GM18502 (cell line): Measurements from ENCODE around the gene RBFOX2.
"Not testable (repeated sequence)": the region's sequence is repeated elsewhere in the genome, so short reads cannot be mapped to it uniquely, and the experiment has no call there.

ENCODE experiments used
- ATAC-seq: cut with Tn5 transposase; IDR thresholded peaks from one replicate; pipeline ENCODE4 v1.9.1; 2021; ENCODE audit warnings: mild to moderate bottlenecking; ENCODE audit not compliant: unreplicated experiment, poor library complexity

RBFOX2 gene

GRCh38 chr22:35841907-35842518, 186.6 kb downstream of the RBFOX2 start:
- ATAC-seq = no peak

- no peak for ATAC-seq
These were observed 188.3 kb downstream of the RBFOX2 start for GRCh38 chr22:35840302-35840739.

GRCh38 chr22:35839841-35840301, 188.8 kb downstream of the RBFOX2 start:
- no peak for ATAC-seq

- ATAC-seq = no peak
These were observed 189.6 kb downstream of the RBFOX2 start for GRCh38 chr22:35838855-35839576.

- ATAC-seq = no peak
These were observed 191.4 kb downstream of the RBFOX2 start for GRCh38 chr22:35837101-35837727.

GRCh38 chr22:35835998-35836691, 192.5 kb downstream of the RBFOX2 start:
- ATAC-seq = no peak

GRCh38 chr22:35835267-35835997, 193.2 kb downstream of the RBFOX2 start:
- no peak for ATAC-seq

- ATAC-seq = no peak
These were observed 194.6 kb downstream of the RBFOX2 start for GRCh38 chr22:35834061-35834460.

- no peak for ATAC-seq
These were observed 198.3 kb downstream of the RBFOX2 start for GRCh38 chr22:35830305-35830704.

- no peak for ATAC-seq
These were observed 204.4 kb downstream of the RBFOX2 start for GRCh38 chr22:35824256-35824655.

GRCh38 chr22:35821654-35822053, 207.0 kb downstream of the RBFOX2 start:
- no peak for ATAC-seq

- no peak for ATAC-seq
These were observed 209.2 kb downstream of the RBFOX2 start for GRCh38 chr22:35819421-35819820.

- ATAC-seq = no peak
These were observed 209.7 kb downstream of the RBFOX2 start for GRCh38 chr22:35818897-35819296.

GRCh38 chr22:35812600-35812999, 216.0 kb downstream of the RBFOX2 start:
- no peak for ATAC-seq

GRCh38 chr22:35811670-35812069, 217.0 kb downstream of the RBFOX2 start:
- ATAC-seq = no peak

- no peak for ATAC-seq
These were observed 218.8 kb downstream of the RBFOX2 start for GRCh38 chr22:35809816-35810215.

GRCh38 chr22:35808377-35808776, 220.2 kb downstream of the RBFOX2 start:
- no peak for ATAC-seq

- not testable (repeated sequence) for ATAC-seq
These were observed 222.0 kb downstream of the RBFOX2 start for GRCh38 chr22:35806668-35807067.

- ATAC-seq = no peak
These were observed 223.2 kb downstream of the RBFOX2 start for GRCh38 chr22:35805466-35805865.

GRCh38 chr22:35804421-35804820, 224.2 kb downstream of the RBFOX2 start:
- no peak for ATAC-seq
